ENCODE results near the gene MBOAT2.

MBOAT2 gene

DNA sequence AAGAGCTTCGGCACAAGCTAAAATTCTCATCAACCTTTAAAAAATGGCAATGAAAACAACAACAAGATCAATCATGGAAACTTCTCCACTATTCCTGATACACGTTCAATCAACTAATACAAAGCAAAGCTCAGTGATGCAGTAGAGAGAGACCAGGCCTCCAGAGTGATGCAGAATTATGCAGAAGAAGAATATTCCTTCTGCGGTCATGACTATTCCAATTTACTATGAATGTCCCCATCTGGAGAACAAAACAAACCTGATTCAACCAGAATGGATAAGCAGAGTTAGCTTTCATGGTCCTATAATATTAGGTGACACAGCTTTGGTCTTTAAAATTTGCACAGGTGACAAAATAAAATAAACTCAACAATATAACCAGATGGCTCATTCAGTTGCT lies 12.5 kb upstream of the MBOAT2 start:
- Histone ChIP-seq H3K27ac (ENCODE audit: low read depth, low read length) (no peak overlapping the region), H4K5ac (ENCODE audit: low read length) (no peak overlapping the region), H3K23ac (ENCODE audit: low read length) (no peak overlapping the region), H3K4me3 (ENCODE audit: low read length) (no peak overlapping the region), H3K4me2 (ENCODE audit: low read length) (no peak overlapping the region), H3K36me3 (ENCODE audit: control insufficient read depth, insufficient read depth, low read length) (no peaks in the 10 kb centered on the region), H3K79me2 (ENCODE audit: control insufficient read depth, insufficient read depth, low read length) (no peaks in the 10 kb centered on the region), H2BK5ac (ENCODE audit: low read length) (no peak overlapping the region), H3K79me1 (ENCODE audit: low read length) (no peaks in the 10 kb centered on the region), H3K9ac (ENCODE audit: low read length) (no peak overlapping the region), H2AK5ac (ENCODE audit: low read length) (no peak overlapping the region), H3K27me3 (ENCODE audit: insufficient read depth, low read length, poor library complexity) (no peaks in the 10 kb centered on the region), H3K4ac (ENCODE audit: low read depth, low read length) (no peak overlapping the region), H3K18ac (ENCODE audit: low read length) (no peak overlapping the region), H4K8ac (ENCODE audit: low read depth, low read length) (no peak overlapping the region), H2BK15ac (replicated peaks; ENCODE audit: low read depth) (no peak overlapping the region), H2BK120ac (ENCODE audit: low read depth, low read length) (no peak overlapping the region), H3K56ac (ENCODE audit: low read length) (no peak overlapping the region), H3K4me1 (ENCODE audit: control insufficient read depth, low read depth, low read length) (no peaks in the 10 kb centered on the region)
- no CpG with 5 or more reads among the region's 3 CpGs for WGBS (ENCODE audit: extremely low coverage, insufficient coverage, low lambda C conversion rate)
- DNase-seq: no peak

- Histone ChIP-seq H3K4me3 (ENCODE audit: low read length) (no peak overlapping the region), H3K4me2 (ENCODE audit: low read length) (no peak overlapping the region), H2BK120ac (ENCODE audit: low read depth, low read length) (no peak overlapping the region), H3K27me3 (ENCODE audit: insufficient read depth, low read length, poor library complexity) (no peaks in the 10 kb centered on the region), H3K4me1 (ENCODE audit: control insufficient read depth, low read depth, low read length) (no peaks in the 10 kb centered on the region), H4K5ac (ENCODE audit: low read length) (no peak overlapping the region), H4K8ac (ENCODE audit: low read depth, low read length) (no peak overlapping the region), H3K79me1 (ENCODE audit: low read length) (no peaks in the 10 kb centered on the region), H2BK5ac (ENCODE audit: low read length) (no peak overlapping the region), H3K18ac (ENCODE audit: low read length) (no peak overlapping the region), H3K9ac (ENCODE audit: low read length) (no peak overlapping the region), H3K36me3 (ENCODE audit: control insufficient read depth, insufficient read depth, low read length) (no peaks in the 10 kb centered on the region), H3K27ac (ENCODE audit: low read depth, low read length) (no peak overlapping the region), H3K23ac (ENCODE audit: low read length) (no peak overlapping the region), H2BK15ac (replicated peaks; ENCODE audit: low read depth) (no peak overlapping the region), H3K56ac (ENCODE audit: low read length) (no peak overlapping the region), H3K79me2 (ENCODE audit: control insufficient read depth, insufficient read depth, low read length) (no peaks in the 10 kb centered on the region), H2AK5ac (ENCODE audit: low read length) (no peak overlapping the region), H3K4ac (ENCODE audit: low read depth, low read length) (no peak overlapping the region)
- DNase-seq: no peak
- no CpG with 5 or more reads among the region's 1 CpG for WGBS (ENCODE audit: extremely low coverage, insufficient coverage, low lambda C conversion rate)
Measured at GRCh38 chr2:9013403-9013802, 9.9 kb upstream of the MBOAT2 start.

GRCh38 chr2:9010866-9011265 lies 7.4 kb upstream of the MBOAT2 start:
- Histone ChIP-seq H3K4ac (ENCODE audit: low read depth, low read length) (no peak overlapping the region), H3K36me3 (ENCODE audit: control insufficient read depth, insufficient read depth, low read length) (no peaks in the 10 kb centered on the region), H3K23ac (ENCODE audit: low read length) (no peak overlapping the region), H2BK15ac (replicated peaks; ENCODE audit: low read depth) (no peak overlapping the region), H2BK120ac (ENCODE audit: low read depth, low read length) (no peak overlapping the region), H3K79me2 (ENCODE audit: control insufficient read depth, insufficient read depth, low read length) (no peaks in the 10 kb centered on the region), H3K56ac (ENCODE audit: low read length) (no peak overlapping the region), H3K4me1 (ENCODE audit: control insufficient read depth, low read depth, low read length) (no peaks in the 10 kb centered on the region), H3K79me1 (ENCODE audit: low read length) (no peaks in the 10 kb centered on the region), H3K27me3 (ENCODE audit: insufficient read depth, low read length, poor library complexity) (no peaks in the 10 kb centered on the region), H4K5ac (ENCODE audit: low read length) (no peak overlapping the region), H3K4me3 (ENCODE audit: low read length) (no peak overlapping the region), H3K27ac (ENCODE audit: low read depth, low read length) (no peak overlapping the region), H4K8ac (ENCODE audit: low read depth, low read length) (no peak overlapping the region), H3K9ac (ENCODE audit: low read length) (no peak overlapping the region), H2AK5ac (ENCODE audit: low read length) (no peak overlapping the region), H3K4me2 (ENCODE audit: low read length) (no peak overlapping the region), H2BK5ac (ENCODE audit: low read length) (no peak overlapping the region), H3K18ac (ENCODE audit: low read length) (no peak overlapping the region)
- no peak for DNase-seq
- WGBS (ENCODE audit: extremely low coverage, insufficient coverage, low lambda C conversion rate): no CpG with 5 or more reads among the region's 1 CpG

DNA sequence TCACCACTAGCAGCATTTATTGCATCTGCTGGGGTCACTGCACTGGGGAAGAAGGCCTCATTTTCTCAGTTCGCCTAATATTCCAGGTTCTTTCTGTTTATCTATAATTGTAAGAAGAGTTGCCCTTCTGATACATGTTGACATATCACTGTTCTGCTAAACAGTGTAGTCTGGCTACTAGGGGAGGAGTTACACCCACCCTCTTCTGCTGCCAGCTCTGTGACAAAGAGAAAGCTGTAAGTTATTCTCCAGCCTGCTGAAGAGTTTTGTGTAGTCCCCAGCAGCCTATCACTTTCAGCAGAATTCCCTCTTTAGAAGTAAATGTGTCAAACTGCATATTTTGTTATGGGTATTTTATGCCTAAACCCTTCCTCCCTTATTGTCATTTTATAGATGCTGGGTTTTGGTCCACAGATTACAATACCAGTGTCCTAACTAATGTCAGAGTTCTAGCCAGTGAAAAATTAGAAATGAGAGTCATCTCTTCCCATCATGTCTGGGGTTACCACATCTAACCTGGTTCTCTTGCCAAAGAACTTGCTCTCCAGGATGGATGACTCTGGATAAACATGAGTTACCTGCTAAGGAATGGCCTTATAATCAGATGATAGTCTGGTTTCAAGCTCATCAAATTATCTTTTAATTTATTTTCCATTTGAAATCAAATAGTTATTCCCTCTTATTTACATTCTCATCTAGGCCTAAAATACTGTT lies 5.6 kb upstream of the MBOAT2 start:
- H3K4ac ChIP-seq (ENCODE audit: low read depth, low read length): no peak overlapping the region
- no peak overlapping the region for H3K56ac ChIP-seq (ENCODE audit: low read length)
- no peak overlapping the region for H2BK15ac ChIP-seq (replicated peaks; ENCODE audit: low read depth)
- H3K79me1 ChIP-seq (ENCODE audit: low read length): no peaks in the 10 kb centered on the region
- H3K4me1 ChIP-seq (ENCODE audit: control insufficient read depth, low read depth, low read length): no peaks in the 10 kb centered on the region
- H3K18ac ChIP-seq (ENCODE audit: low read length): no peak overlapping the region
- no peak overlapping the region for H3K27ac ChIP-seq (ENCODE audit: low read depth, low read length)
- no CpG with 5 or more reads among the region's 1 CpG for WGBS (ENCODE audit: extremely low coverage, insufficient coverage, low lambda C conversion rate)
- H4K8ac ChIP-seq (ENCODE audit: low read depth, low read length): no peak overlapping the region
- no peaks in the 10 kb centered on the region for H3K79me2 ChIP-seq (ENCODE audit: control insufficient read depth, insufficient read depth, low read length)
- H3K9ac ChIP-seq (ENCODE audit: low read length): no peak overlapping the region
- H2BK5ac ChIP-seq (ENCODE audit: low read length): no peak overlapping the region
- no peaks in the 10 kb centered on the region for H3K36me3 ChIP-seq (ENCODE audit: control insufficient read depth, insufficient read depth, low read length)
- H3K4me3 ChIP-seq (ENCODE audit: low read length): no peak overlapping the region
- H2BK120ac ChIP-seq (ENCODE audit: low read depth, low read length): no peak overlapping the region
- no peak overlapping the region for H3K4me2 ChIP-seq (ENCODE audit: low read length)
- DNase-seq: no peak
- H3K27me3 ChIP-seq (ENCODE audit: insufficient read depth, low read length, poor library complexity): no peaks in the 10 kb centered on the region
- H2AK5ac ChIP-seq (ENCODE audit: low read length): no peak overlapping the region
- H4K5ac ChIP-seq (ENCODE audit: low read length): no peak overlapping the region
- no peak overlapping the region for H3K23ac ChIP-seq (ENCODE audit: low read length)

DNA sequence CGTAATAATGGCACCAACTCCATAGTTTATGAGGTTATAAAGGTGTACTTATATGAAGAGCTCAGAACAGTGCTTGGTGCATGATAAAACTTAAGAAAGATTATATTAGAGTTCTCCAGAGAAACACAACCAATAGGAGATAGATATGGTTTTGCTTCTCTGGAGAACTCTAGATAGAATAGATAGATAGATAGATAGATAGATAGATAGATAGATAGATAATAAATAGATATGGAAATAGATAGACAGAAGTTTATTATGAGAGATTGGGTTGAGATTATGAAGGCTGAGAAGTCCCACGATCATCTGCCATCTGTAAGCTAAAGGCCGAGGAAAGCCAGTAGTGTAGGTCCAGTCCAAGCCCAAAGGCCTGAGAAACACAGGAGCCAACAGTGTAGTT lies 2.9 kb upstream of the MBOAT2 start:
- no peak overlapping the region for H2BK120ac ChIP-seq (ENCODE audit: low read depth, low read length)
- no peak overlapping the region for H3K18ac ChIP-seq (ENCODE audit: low read length)
- peaks cover 16% of the 10 kb centered on the region for H3K79me2 ChIP-seq (ENCODE audit: control insufficient read depth, insufficient read depth, low read length)
- no peak overlapping the region for H4K5ac ChIP-seq (ENCODE audit: low read length)
- no peak overlapping the region for H3K4me2 ChIP-seq (ENCODE audit: low read length)
- no peak overlapping the region for H3K9ac ChIP-seq (ENCODE audit: low read length)
- WGBS (ENCODE audit: extremely low coverage, insufficient coverage, low lambda C conversion rate): no CpG with 5 or more reads among the region's 3 CpGs
- H4K8ac ChIP-seq (ENCODE audit: low read depth, low read length): no peak overlapping the region
- DNase-seq: no peak
- peaks cover 2% of the 10 kb centered on the region for H3K4me1 ChIP-seq (ENCODE audit: control insufficient read depth, low read depth, low read length)
- no peak overlapping the region for H2AK5ac ChIP-seq (ENCODE audit: low read length)
- peaks cover under 1% of the 10 kb centered on the region for H3K79me1 ChIP-seq (ENCODE audit: low read length)
- H3K36me3 ChIP-seq (ENCODE audit: control insufficient read depth, insufficient read depth, low read length): no peaks in the 10 kb centered on the region
- H3K4me3 ChIP-seq (ENCODE audit: low read length): no peak overlapping the region
- H2BK5ac ChIP-seq (ENCODE audit: low read length): no peak overlapping the region
- H3K4ac ChIP-seq (ENCODE audit: low read depth, low read length): no peak overlapping the region
- H3K27ac ChIP-seq (ENCODE audit: low read depth, low read length): no peak overlapping the region
- no peak overlapping the region for H3K23ac ChIP-seq (ENCODE audit: low read length)
- H3K56ac ChIP-seq (ENCODE audit: low read length): no peak overlapping the region
- no peaks in the 10 kb centered on the region for H3K27me3 ChIP-seq (ENCODE audit: insufficient read depth, low read length, poor library complexity)
- no peak overlapping the region for H2BK15ac ChIP-seq (replicated peaks; ENCODE audit: low read depth)

Measured in mesendoderm (in vitro differentiated cells).